ENCODE measurements around the gene CHTOP. TPM values are rescaled to one million over a fixed set of nuclear protein-coding genes. Genes with fewer than 3 reads are reported as not detected.
A peak's percentile ranks its signal among the peaks of the same experiment; 100 is the strongest.
"Not testable (repeated sequence)": the region's sequence is repeated elsewhere in the genome, so short reads cannot be mapped to it uniquely, and the experiment has no call there.

Gene CHTOP
- polyA plus RNA-seq, 3 donors, result 118 to 155 (median 145) TPM

GRCh38 chr1:153652805-153653500 is 19.1 kb downstream of the CHTOP start:
- DNase-seq, result no peak

GRCh38 chr1:153655333-153655732 is 21.5 kb downstream of the CHTOP start:
- DNase-seq, result no peak

- peak; percentile 92 for DNase-seq
Measured at GRCh38 chr1:153658400-153659174, 24.7 kb downstream of the CHTOP start, which contains the start of gene SNAPIN. TSS of gene SNAPIN (plus strand) at chr1:153658703. CDS start at chr1:153658744, 41 bp downstream.

- DNase-seq, result no peak
Measured at GRCh38 chr1:153659175-153659534, 25.3 kb downstream of the CHTOP start.

- no peak for DNase-seq
Measured at GRCh38 chr1:153659656-153660055, 25.8 kb downstream of the CHTOP start.

GRCh38 chr1:153661111-153661708 is 27.3 kb downstream of the CHTOP start:
- DNase-seq, result no peak

- no peak for DNase-seq
Measured at GRCh38 chr1:153662269-153662668, 28.4 kb downstream of the CHTOP start.

GRCh38 chr1:153663211-153663610 is 29.3 kb downstream of the CHTOP start:
- no peak for DNase-seq

GRCh38 chr1:153667439-153667838 is 33.6 kb downstream of the CHTOP start:
- no peak for DNase-seq

GRCh38 chr1:153668672-153669071 is 34.8 kb downstream of the CHTOP start:
- DNase-seq, result not testable (repeated sequence)

GRCh38 chr1:153669606-153670005 is 35.7 kb downstream of the CHTOP start:
- DNase-seq, result no peak

GRCh38 chr1:153670257-153670858 is 36.5 kb downstream of the CHTOP start:
- no peak for DNase-seq

- DNase-seq, result peak; percentile 100
Measured at GRCh38 chr1:153670859-153671627, 37.2 kb downstream of the CHTOP start, which contains the start of gene ILF2. TSS of gene ILF2 (minus strand) at chr1:153670993. CDS start at chr1:153670922, 71 bp downstream.

- DNase-seq, result not testable (repeated sequence)
Measured at GRCh38 chr1:153671628-153672353, 37.9 kb downstream of the CHTOP start.

- no peak for DNase-seq
Measured at GRCh38 chr1:153673511-153673910, 39.6 kb downstream of the CHTOP start.

GRCh38 chr1:153677718-153678518 is 44.1 kb downstream of the CHTOP start:
- peak; percentile 60 for DNase-seq

- DNase-seq, result no peak
Measured at GRCh38 chr1:153678519-153679336, 44.9 kb downstream of the CHTOP start, which contains the start of gene NPR1. TSS of gene NPR1 (plus strand) at chr1:153678688. CDS start at chr1:153679109, 421 bp downstream.

- no peak for DNase-seq
Measured at GRCh38 chr1:153679337-153680119, 45.7 kb downstream of the CHTOP start.

All from renal pelvis (tissue), 4 donors.